ENCODE measurements around the gene EPRS1. TPM values are rescaled to one million over a fixed set of nuclear protein-coding genes. Genes with fewer than 3 reads are reported as not detected.

EPRS1 gene
- total and polyA plus RNA-seq, 9 of the 15 experiments (the other 6 are each of a cell fraction or from before 2014, with no cell fraction given): 129 to 291 (median 248) TPM

GRCh38 chr1:220046052-220046930 is at the start of gene EPRS1 (continued):
- TF ChIP-seq ZMIZ1 (IDR thresholded peaks at IDR 0.05; ENCODE audit: low read depth in 2 of 2, low read length in 2 of 2): peak in 1 of 2 experiments; percentile 63; a peak in 1 of 4 replicates
- peak; percentile 99 for TF ChIP-seq CREM (IDR thresholded peaks at IDR 0.05; ENCODE audit: low read depth)
- no peak for TF ChIP-seq SREBF2 (CRISPR knock-in tag; IDR thresholded peaks at IDR 0.05)
- peak in 1 of 2 experiments; percentile 91; a peak in 2 of 4 replicates for TF ChIP-seq FOXA3 (CRISPR knock-in tag; conservative IDR thresholded peaks at IDR 0.05 in 1 of 2, IDR thresholded peaks at IDR 0.05 in 1 of 2)
- TF ChIP-seq CCNT2 (IDR thresholded peaks at IDR 0.05; ENCODE audit: borderline replicate concordance, extremely low read depth, insufficient read length, low read depth, low read length): peak; percentile 96
- no peak for TF ChIP-seq GATAD2A (IDR thresholded peaks at IDR 0.05)
- TF ChIP-seq ZFX (CRISPR knock-in tag; IDR thresholded peaks at IDR 0.05): peak; percentile 43
- TF ChIP-seq MNT (conservative IDR thresholded peaks at IDR 0.05): peak; percentile 92 to 94
- TF ChIP-seq TEAD1 (CRISPR knock-in tag; IDR thresholded peaks at IDR 0.05): peak in 1 of 2 experiments; percentile 94; a peak in 2 of 4 replicates
- TF ChIP-seq, protein P1, sequence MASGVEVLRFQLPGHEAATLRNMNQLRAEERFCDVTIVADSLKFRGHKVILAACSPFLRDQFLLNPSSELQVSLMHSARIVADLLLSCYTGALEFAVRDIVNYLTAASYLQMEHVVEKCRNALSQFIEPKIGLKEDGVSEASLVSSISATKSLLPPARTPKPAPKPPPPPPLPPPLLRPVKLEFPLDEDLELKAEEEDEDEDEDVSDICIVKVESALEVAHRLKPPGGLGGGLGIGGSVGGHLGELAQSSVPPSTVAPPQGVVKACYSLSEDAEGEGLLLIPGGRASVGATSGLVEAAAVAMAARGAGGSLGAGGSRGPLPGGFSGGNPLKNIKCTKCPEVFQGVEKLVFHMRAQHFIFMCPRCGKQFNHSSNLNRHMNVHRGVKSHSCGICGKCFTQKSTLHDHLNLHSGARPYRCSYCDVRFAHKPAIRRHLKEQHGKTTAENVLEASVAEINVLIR (CRISPR knock-in tag; IDR thresholded peaks at IDR 0.05): peak; percentile 92
- no peak; the same call in 1 of the 2 replicates for TF ChIP-seq STAT5A (IDR thresholded peaks at IDR 0.05; ENCODE audit: borderline replicate concordance, low read length)
- TF ChIP-seq SOX6 (IDR thresholded peaks at IDR 0.05): peak; percentile 75
- no peak for TF ChIP-seq NR2F6 (CRISPR knock-in tag; IDR thresholded peaks at IDR 0.05)
- no peak; a peak in 1 of 4 replicates for TF ChIP-seq SRF (CRISPR knock-in tag; IDR thresholded peaks at IDR 0.05)
- TF ChIP-seq, protein P2, sequence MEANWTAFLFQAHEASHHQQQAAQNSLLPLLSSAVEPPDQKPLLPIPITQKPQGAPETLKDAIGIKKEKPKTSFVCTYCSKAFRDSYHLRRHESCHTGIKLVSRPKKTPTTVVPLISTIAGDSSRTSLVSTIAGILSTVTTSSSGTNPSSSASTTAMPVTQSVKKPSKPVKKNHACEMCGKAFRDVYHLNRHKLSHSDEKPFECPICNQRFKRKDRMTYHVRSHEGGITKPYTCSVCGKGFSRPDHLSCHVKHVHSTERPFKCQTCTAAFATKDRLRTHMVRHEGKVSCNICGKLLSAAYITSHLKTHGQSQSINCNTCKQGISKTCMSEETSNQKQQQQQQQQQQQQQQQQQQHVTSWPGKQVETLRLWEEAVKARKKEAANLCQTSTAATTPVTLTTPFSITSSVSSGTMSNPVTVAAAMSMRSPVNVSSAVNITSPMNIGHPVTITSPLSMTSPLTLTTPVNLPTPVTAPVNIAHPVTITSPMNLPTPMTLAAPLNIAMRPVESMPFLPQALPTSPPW (CRISPR knock-in tag; IDR thresholded peaks at IDR 0.05): peak; percentile 78; the same call in 1 of the 2 replicates
- peak in 1 of 2 experiments; percentile 85 for TF ChIP-seq FOXK2 (conservative IDR thresholded peaks at IDR 0.05 in 1 of 2, IDR thresholded peaks at IDR 0.05 in 1 of 2; ENCODE audit: low read depth in 2 of 2)
- TF ChIP-seq FOS (IDR thresholded peaks at IDR 0.05; ENCODE audit: extremely low read depth, insufficient read length): peak; percentile 34
- TF ChIP-seq ZNF347 (CRISPR knock-in tag; IDR thresholded peaks at IDR 0.05; ENCODE audit: low read depth): no peak
- peak; percentile 23 for TF ChIP-seq SMARCE1 (IDR thresholded peaks at IDR 0.05)
